SK-N-SH (cell line): ENCODE measurements around the gene APC2. TPM values are rescaled to one million over a fixed set of nuclear protein-coding genes. Genes with fewer than 3 reads are reported as not detected.

Experiments
- CTCF ChIA-PET: fragments of 300-600, 350-600 bp; formaldehyde crosslinking; extraction: SDS; loops from one replicate; lab custom pipeline; 2021; lab: Yijun Ruan, JAX
- POLR2A ChIA-PET: fragments of 350-600 bp; sonication (Branson Sonifier 250); formaldehyde crosslinking; extraction: SDS; loops from one replicate; lab custom pipeline; 2020; ENCODE audit warnings: antibody characterized with exemption, inconsistent platforms; lab: Yijun Ruan, JAX
- DNase-seq: peaks from one replicate; pipeline ENCODE4 v3.0.0; 2012
- H2AFZ ChIP-seq: fragments of 200-600 bp; sonication (generic); 2 replicates; pipeline ENCODE4 v1.8.1; 2016; ENCODE audit warnings: antibody characterized with exemption, mild to moderate bottlenecking, low read depth
- H3F3A ChIP-seq: fragments of 200-600 bp; sonication (generic); replicated peaks from 2 replicates; pipeline ENCODE3; 2016; ENCODE audit warnings: antibody characterized with exemption, mild to moderate bottlenecking; ENCODE audit not compliant: insufficient read depth
- H3K27ac ChIP-seq, 2 experiments: fragments of 200-500 bp in 1 of 2; fragments of 200-600 bp in 1 of 2; sonication (Bioruptor generic) in 1 of 2; sonication (generic), shearing (Covaris generic) in 1 of 2; 2 replicates each; pipeline versions ENCODE4 v1.5.1 to v1.6.1; 2014 to 2016; ENCODE audit warnings: low read depth in 2 of 2, inconsistent platforms in 1 of 2, low read length in 1 of 2, mild to moderate bottlenecking in 1 of 2, mixed read lengths in 1 of 2
- H3K27me3 ChIP-seq: fragments of 200-600 bp; sonication (generic), shearing (Covaris generic); 2 replicates; pipeline ENCODE4 v1.6.1; 2016; ENCODE audit warnings: mixed run types; ENCODE audit not compliant: insufficient read depth
- H3K36me3 ChIP-seq, 2 experiments: fragments of 200-500 bp in 1 of 2; fragments of 200-600 bp in 1 of 2; sonication (Bioruptor generic) in 1 of 2; sonication (generic) in 1 of 2; replicated peaks in 1 of 2; 2 replicates each; pipeline versions ENCODE3 to v1.5.1; 2014 to 2016; ENCODE audit warnings: low read length in 1 of 2, mild to moderate bottlenecking in 1 of 2; ENCODE audit not compliant: insufficient read depth in 2 of 2, control insufficient read depth in 1 of 2
- H3K4me1 ChIP-seq, 2 experiments: fragments of 200-500 bp in 1 of 2; fragments of 200-600 bp in 1 of 2; sonication (Bioruptor generic) in 1 of 2; sonication (generic), shearing (Covaris generic) in 1 of 2; 2 replicates each; pipeline versions ENCODE4 v1.5.1 to v1.6.1; 2014 to 2016; ENCODE audit warnings: low read depth in 1 of 2, low read length in 1 of 2, mixed run types in 1 of 2; ENCODE audit not compliant: insufficient read depth in 2 of 2, control insufficient read depth in 1 of 2
- H3K4me2 ChIP-seq: fragments of 200-600 bp; sonication (generic), shearing (Covaris generic); 2 replicates; pipeline ENCODE4 v1.6.1; 2017; ENCODE audit warnings: mixed run types
- H3K4me3 ChIP-seq, 2 experiments: fragments of 200-500 bp in 1 of 2; fragments of 200-600 bp in 1 of 2; sonication (Bioruptor generic) in 1 of 2; sonication (generic), shearing (Covaris generic) in 1 of 2; 2 replicates each; pipeline versions ENCODE4 v1.5.1 to v1.8.1; 2014 to 2016; ENCODE audit warnings: low read depth in 2 of 2, inconsistent platforms in 1 of 2, low read length in 1 of 2, mild to moderate bottlenecking in 1 of 2, mixed read lengths in 1 of 2, moderate library complexity in 1 of 2
- H3K79me2 ChIP-seq: fragments of 200-600 bp; sonication (generic); 2 replicates; pipeline ENCODE4 v1.8.1; 2017; ENCODE audit warnings: mild to moderate bottlenecking; ENCODE audit not compliant: insufficient read depth
- H3K9ac ChIP-seq: fragments of 200-600 bp; sonication (generic); 2 replicates; pipeline ENCODE4 v1.6.1; 2017; ENCODE audit warnings: mixed run types
- H3K9me2 ChIP-seq: fragments of 200-600 bp; sonication (generic); 2 replicates; pipeline ENCODE4 v1.6.1; 2017; ENCODE audit warnings: mixed run types
- H3K9me3 ChIP-seq: fragments of 200-600 bp; sonication (generic); 2 replicates; pipeline ENCODE4 v1.6.1; 2017; ENCODE audit warnings: mixed run types, mild to moderate bottlenecking, moderate library complexity
- H4K20me1 ChIP-seq: fragments of 200-600 bp; sonication (generic); 2 replicates; pipeline ENCODE4 v1.6.1; 2017; ENCODE audit warnings: mild to moderate bottlenecking, mixed run types; ENCODE audit not compliant: insufficient read depth
- EZH2phosphoT487 ChIP-seq: fragments of 200-600 bp; sonication (generic); IDR thresholded peaks from 2 replicates; pipeline ENCODE4 v1.6.1; 2017; ENCODE audit warnings: low read depth, mixed run types, mild to moderate bottlenecking, antibody characterized with exemption, moderate library complexity, borderline replicate concordance
- FOSL2 ChIP-seq: IDR thresholded peaks from 2 replicates; pipeline ENCODE4 v1.4.0; 2012; ENCODE audit warnings: low read depth, mild to moderate bottlenecking, moderate library complexity, borderline replicate concordance
- FOXJ3 ChIP-seq: sonication (generic); formaldehyde crosslinking; IDR thresholded peaks from 2 replicates; pipeline ENCODE4 v1.5.1; 2020; ENCODE audit warnings: mild to moderate bottlenecking, missing genetic modification reagents
- GABPA ChIP-seq: IDR thresholded peaks from 2 replicates; pipeline ENCODE4 v1.4.0; 2012; ENCODE audit warnings: low read depth, mild to moderate bottlenecking
- NFIC ChIP-seq: IDR thresholded peaks from 2 replicates; pipeline ENCODE4 v1.4.0; 2012; ENCODE audit warnings: borderline replicate concordance
- NRF1 ChIP-seq: IDR thresholded peaks from 2 replicates; pipeline ENCODE4 v1.6.1; 2012; ENCODE audit warnings: low read depth, mild to moderate bottlenecking, low read length
- POLR2AphosphoS5 ChIP-seq: IDR thresholded peaks from 2 replicates; pipeline ENCODE4 v1.6.1; 2012; ENCODE audit warnings: low read depth, low read length
- RCOR1 ChIP-seq: fragments of 150-350 bp; IDR thresholded peaks from 2 replicates; pipeline ENCODE4 v1.6.1; 2017; ENCODE audit warnings: antibody characterized with exemption, low read length
- SMC3 ChIP-seq: IDR thresholded peaks from 2 replicates; pipeline ENCODE4 v1.6.1; 2012; ENCODE audit warnings: low read depth, low read length, improper control_type of control experiment
- TCF12 ChIP-seq: IDR thresholded peaks from 2 replicates; pipeline ENCODE4 v1.4.0; 2012
- YY1 ChIP-seq: IDR thresholded peaks from 2 replicates; pipeline ENCODE4 v1.4.0; 2012; ENCODE audit warnings: low read depth, mild to moderate bottlenecking
- WGBS: methylation state at CpG from one replicate; pipeline ENCODE4 v1.1.6; 2017; ENCODE audit warnings: low lambda C conversion rate; 5-methylcytosine and 5-hydroxymethylcytosine counted together
- polyA plus RNA-seq, 3 experiments: library from polyadenylated mRNA; depleted of rRNA; stranded (reverse); fragments of >200 nt; gene quantifications; 2 replicates each; pipeline ENCODE4 v1.2.3, GENCODE V29; 2012

APC2 gene
- polyA plus RNA-seq, 1 of the 3 experiments (the other 2 are of a cell fraction) = 1.3 TPM

GRCh38 chr19:1471010-1471514, 21.1 kb downstream of the APC2 start:
- H4K20me1 ChIP-seq = peaks cover 33% of the 10 kb centered on the region
- POLR2A ChIA-PET = interaction anchor here (0.7 to 1.9 kb wide), 4 partner anchors 15 to 194 kb away, joined by 3 to 5 read pairs (median 4); partner anchors contain the start of gene REEP6

DNA sequence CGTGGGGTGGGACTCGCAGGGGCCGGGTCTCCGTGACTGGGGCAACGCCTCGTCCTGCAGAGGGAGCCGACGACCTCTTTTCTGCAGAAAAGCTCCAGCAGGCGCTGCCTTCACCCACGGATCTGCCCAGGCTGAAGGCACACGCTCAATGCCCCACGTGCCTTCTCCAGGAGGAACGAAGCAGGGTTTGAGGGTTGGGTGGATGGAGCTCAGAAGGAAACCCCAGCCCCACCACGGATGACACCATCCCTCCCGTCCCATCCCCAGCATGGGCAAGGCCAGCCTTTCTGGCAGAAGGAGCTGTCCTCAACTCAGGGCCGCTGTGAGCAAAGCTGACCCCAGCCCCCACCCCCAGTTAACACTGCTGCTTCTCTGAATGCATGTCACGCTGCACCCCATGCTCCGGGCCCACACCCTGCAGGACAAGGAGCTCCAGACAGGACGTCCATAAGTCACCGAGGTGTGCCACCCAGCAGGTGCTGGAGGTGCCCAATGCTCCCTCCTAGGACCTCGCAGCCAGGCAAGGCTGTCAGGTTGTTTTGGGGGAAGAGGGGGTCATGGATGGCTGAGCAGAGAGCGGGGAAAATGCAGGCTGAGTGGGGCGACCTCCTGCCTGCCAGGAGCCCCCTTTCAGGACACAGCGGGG, 21.7 kb downstream of the APC2 start:
- Histone ChIP-seq H3K4me3 (no peak overlapping the region; a peak in 2 of 4 replicates), H3K27ac (peak overlapping the region in 1 of 2 experiments; percentile 14; a peak in 1 of 4 replicates), H3K4me2 (no peak overlapping the region), H3K9me2 (no peaks in the 10 kb centered on the region), H4K20me1 (peaks cover 36% of the 10 kb centered on the region), H3K9me3 (no peaks in the 10 kb centered on the region), H3F3A (no peaks in the 10 kb centered on the region), H3K9ac (no peak overlapping the region), H3K4me1 (peaks cover 0 to 14% of the 10 kb centered on the region in 2 experiments; a peak in 1 of 4 replicates), H2AFZ (no peak overlapping the region), H3K36me3 (peaks cover 0 to 27% of the 10 kb centered on the region in 2 experiments), H3K79me2 (peaks cover 28% of the 10 kb centered on the region), H3K27me3 (no peaks in the 10 kb centered on the region)
- 84% methylated on average over 15 of the region's 24 CpGs for WGBS
- DNase-seq = no peak
- no peak for TF ChIP-seq FOSL2
- no peak for TF ChIP-seq POLR2AphosphoS5
- TF ChIP-seq TCF12 = no peak
- POLR2A ChIA-PET = interaction anchor here (0.7 to 1.9 kb wide), 6 partner anchors 10 to 194 kb away, joined by 3 to 5 read pairs (median 3); partner anchors contain the start of gene REEP6
- CTCF ChIA-PET = interaction anchor here (0.8 to 3.5 kb wide), 6 partner anchors 9 to 192 kb away, joined by 3 to 21 read pairs (median 4); no protein-coding TSS in a partner anchor

More at GRCh38 chr19:1471010-1471514, 21.1 kb downstream of the APC2 start:
- Histone ChIP-seq H3K9me2 (no peaks in the 10 kb centered on the region), H3K4me3 (no peak overlapping the region; a peak in 1 of 4 replicates), H2AFZ (no peak overlapping the region), H3K4me2 (no peak overlapping the region), H3K79me2 (peaks cover 22% of the 10 kb centered on the region), H3K27me3 (no peaks in the 10 kb centered on the region), H3K27ac (no peak overlapping the region; a peak in 1 of 4 replicates), H3K4me1 (peaks cover 0 to 14% of the 10 kb centered on the region in 2 experiments; a peak in 1 of 4 replicates), H3F3A (no peaks in the 10 kb centered on the region), H3K9me3 (no peaks in the 10 kb centered on the region), H3K9ac (no peak overlapping the region), H3K36me3 (peaks cover 0 to 31% of the 10 kb centered on the region in 2 experiments)
- DNase-seq = no peak
- WGBS = 98% methylated on average over 11 of the region's 28 CpGs
- CTCF ChIA-PET = interaction anchor here (0.8 to 3.5 kb wide), 4 partner anchors 14 to 192 kb away, joined by 3 to 21 read pairs (median 4); no protein-coding TSS in a partner anchor
- no peak for TF ChIP-seq SMC3
- TF ChIP-seq NFIC = no peak
- TF ChIP-seq FOXJ3 (CRISPR knock-in tag) = no peak
- TF ChIP-seq RCOR1 = no peak
- no peak for TF ChIP-seq NRF1
- no peak for TF ChIP-seq FOSL2
- TF ChIP-seq GABPA = no peak
- no peak for TF ChIP-seq YY1
- TF ChIP-seq EZH2phosphoT487 = no peak
